GM21786 (cell line): ENCODE results near the gene KRT37.

ENCODE experiments used
- ATAC-seq: cut with Tn5 transposase; IDR thresholded peaks from one replicate; pipeline ENCODE4 v1.9.1; 2021; ENCODE audit not compliant: unreplicated experiment

KRT37 gene

DNA sequence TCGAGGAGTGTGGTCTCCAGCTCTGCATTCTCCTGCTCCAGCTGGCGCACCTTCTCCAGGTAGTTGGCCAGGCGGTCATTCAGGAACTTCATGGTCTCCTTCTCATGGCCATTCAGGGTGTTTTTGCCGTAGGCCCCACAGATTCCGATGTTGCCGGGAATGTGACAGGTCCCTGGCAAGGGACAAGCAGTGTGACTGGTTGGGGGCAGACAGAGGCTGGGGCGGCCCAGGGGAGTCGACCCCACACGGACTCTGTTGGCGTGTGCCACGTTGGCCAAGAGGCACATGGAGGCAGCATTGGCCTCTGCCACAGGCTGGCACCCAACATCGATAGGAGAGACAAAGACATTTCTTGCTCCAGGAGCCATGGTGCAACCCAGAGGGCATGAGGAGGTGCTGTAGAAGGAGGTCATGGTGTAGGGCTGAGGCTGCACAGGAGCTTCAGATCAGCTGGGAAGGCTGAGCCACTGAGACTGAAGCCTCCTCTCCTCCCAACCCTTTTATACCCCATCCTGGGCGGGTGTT, at the start of gene KRT37:
Gene KRT37, minus strand, starts transcription at position 475 of the 525 bp plus-strand sequence. Its CDS starts 62 bp downstream, at position 413.
- no peak for ATAC-seq

GRCh38 chr17:41468346-41468745, 44.0 kb upstream of the KRT37 start:
- no peak for ATAC-seq

DNA sequence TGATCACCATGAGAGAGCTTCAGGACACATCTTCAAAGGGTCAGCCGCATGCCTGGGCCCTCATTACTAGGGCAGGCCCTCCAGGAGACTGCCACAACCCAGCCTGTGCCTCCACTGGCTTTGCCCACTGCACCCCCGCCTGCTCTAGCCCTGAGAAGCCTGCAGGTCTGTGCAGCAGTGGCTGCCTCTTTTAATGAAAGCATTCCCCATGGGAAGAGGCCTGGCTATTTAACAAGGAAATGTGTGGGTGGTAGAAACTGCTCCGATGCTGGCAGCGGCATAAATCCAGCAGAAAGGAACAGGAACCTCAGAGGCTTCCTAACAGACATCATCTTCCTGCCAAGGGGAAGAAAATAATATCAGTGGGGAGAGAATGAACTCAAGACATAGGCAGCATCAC, 43.2 kb upstream of the KRT37 start:
- no peak for ATAC-seq

DNA sequence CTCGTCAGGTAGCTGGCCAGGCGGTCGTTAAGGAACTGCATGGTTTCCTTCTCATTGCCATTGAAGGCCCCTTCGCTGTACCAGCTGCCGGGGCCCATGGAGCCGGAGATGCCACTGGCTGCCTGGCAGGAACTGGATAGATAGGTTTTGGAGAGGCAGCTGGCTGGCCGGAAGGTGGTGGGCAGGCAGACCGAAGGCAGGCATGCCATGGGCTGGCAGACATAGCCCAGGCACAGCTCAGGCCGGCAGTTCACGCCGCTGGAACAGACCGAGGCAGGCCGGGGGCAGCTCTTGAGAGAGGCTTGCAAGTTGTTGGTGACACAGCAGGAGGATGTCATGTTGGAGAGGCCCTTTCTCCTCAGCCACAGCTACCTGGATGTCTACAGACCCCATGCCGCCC, 42.6 kb upstream of the KRT37 start, which contains the start of gene KRT32:
Gene KRT32, minus strand, starts transcription at position 399 of the 400 bp plus-strand sequence. Its CDS starts 61 bp downstream, at position 338.
- ATAC-seq, result no peak

DNA sequence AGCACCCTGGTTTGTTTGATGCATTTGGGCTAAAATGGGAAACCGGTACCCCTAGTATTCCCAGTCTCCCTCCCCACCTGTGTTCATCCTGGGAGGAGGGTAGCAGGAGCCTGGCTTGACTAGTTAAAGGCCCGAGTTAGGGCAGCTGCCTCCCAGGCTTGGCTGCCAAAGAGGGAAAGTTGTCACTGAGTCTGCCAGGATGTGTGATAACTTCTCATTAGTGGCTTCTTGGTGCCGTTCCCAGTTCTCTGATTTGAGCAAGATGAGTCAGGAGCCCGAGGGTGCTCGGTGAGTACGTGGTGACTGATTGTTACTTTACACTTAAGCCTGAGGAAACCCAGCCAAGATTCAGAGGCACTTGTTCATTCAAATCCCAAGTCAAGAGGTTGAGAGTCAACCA, 40.3 kb upstream of the KRT37 start:
- no peak for ATAC-seq

DNA sequence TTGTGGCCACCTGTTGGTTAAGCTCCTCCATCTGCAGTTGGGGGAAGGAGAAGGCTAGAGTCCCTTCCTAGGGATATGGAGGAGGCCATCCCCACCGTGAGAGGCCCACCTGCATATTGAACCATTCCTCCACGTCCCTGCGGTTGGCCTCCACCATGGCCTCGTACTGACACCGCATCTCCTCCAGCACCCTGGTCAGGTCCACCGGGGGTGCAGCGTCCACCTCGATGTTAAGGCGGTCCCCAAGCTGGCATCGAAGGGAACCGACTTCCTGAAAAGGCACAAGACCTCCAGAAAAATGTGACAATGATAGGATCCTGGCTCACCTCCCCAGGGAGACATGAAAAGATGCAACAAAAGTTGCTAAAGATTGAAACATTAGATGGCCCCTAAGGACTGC, 39.8 kb upstream of the KRT37 start:
- no peak for ATAC-seq

GRCh38 chr17:41463746-41464145, 39.4 kb upstream of the KRT37 start:
- no peak for ATAC-seq

DNA sequence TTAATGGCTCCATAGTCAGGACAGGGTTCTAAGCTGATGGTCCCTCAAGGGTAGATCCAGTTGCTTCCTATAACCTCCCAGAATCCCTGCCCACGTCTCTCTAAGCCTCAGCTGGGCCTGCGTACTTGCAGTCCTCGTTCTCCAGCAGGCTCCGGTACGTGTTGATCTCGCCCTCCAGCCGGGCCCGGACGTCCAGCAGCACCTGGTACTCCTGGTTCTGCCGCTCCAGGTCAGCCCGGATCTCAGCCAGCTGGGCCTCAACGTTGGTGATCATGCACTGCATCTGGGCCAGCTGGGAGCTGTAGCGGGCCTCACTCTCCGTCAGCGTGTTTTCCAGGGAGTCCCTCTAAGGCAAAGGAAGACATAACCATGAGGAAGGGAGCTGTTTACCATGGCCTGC, 38.3 kb upstream of the KRT37 start:
- no peak for ATAC-seq

DNA sequence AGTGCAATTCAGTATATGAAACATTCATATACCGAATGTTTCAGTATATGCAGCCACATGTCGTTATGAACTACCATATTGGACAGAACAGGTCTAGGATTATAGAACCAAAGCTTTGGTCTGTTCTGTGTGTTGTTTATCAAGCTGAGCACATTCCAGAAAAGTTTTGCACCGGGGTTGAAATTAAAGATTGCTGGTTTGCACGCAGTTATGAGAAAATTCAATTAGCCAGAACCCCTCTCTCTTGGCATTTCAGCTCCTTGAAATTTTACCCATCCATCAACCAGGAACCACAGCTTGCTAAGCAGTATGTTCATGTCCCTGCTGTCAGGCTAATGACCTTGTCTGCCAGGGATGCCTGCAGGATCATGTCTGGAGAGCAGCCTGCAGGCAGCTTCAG, 33.3 kb upstream of the KRT37 start:
- no peak for ATAC-seq

DNA sequence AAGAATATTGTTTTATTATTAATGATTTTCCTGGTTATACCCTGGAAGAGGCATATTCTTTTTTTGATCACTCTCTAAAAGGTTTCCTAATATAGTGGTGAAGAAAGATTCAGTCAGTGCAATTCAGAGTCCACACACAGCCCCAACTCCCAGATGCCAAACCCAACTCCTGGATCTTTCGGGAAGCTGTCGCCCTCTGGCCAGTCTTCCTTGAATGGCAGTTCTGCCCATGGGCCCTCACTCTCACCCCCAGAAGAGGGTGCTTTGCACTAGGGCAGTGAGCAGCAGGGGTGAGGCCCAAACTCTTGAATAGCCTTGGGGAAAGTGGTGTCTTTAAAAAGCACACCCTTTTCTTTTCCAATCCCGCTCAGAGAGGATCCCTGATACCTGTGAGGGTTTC, 31.8 kb upstream of the KRT37 start:
- ATAC-seq, result no peak

- no peak for ATAC-seq
Measured at GRCh38 chr17:41455236-41455635, 30.9 kb upstream of the KRT37 start.

DNA sequence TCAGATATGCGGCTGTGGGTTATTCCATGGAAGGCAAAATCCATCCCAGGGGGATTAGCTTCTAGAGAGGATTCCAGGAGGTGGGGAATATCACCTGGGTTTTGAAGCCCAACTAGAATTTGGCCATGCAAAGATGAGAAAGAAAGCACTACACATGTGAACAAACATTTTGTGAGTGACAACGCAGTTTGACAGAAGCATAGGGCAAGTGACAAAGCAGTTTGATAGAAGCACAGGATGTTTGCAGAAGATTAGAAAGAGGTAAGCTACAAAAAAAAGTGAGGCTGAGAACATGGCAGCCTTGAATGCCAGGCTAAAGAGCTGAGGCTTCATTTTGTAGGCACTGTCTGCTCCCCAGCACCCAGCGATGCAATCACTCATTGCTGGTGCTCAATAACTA, 28.7 kb upstream of the KRT37 start:
- ATAC-seq, result no peak

DNA sequence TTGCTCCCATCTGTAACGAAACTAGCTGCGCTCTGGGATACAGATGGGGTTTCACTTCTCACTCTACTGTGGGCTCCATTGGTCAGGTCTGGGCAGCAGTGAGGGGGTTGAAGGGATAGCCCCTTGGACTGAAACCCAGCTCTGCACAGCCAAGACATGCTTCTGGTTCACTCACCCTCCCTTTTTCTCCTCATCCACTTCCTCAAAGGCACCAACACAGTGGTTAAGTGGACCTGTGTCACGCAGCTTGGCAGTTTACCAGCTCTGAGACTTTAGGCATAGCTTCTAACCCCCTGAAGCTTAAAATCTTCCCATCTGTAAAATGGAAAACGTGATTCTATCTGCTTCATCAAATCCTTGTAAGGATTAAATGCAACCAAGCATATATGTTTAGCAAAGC, 27.9 kb upstream of the KRT37 start:
- no peak for ATAC-seq

- no peak for ATAC-seq
Measured at GRCh38 chr17:41451154-41451728, 26.9 kb upstream of the KRT37 start.

DNA sequence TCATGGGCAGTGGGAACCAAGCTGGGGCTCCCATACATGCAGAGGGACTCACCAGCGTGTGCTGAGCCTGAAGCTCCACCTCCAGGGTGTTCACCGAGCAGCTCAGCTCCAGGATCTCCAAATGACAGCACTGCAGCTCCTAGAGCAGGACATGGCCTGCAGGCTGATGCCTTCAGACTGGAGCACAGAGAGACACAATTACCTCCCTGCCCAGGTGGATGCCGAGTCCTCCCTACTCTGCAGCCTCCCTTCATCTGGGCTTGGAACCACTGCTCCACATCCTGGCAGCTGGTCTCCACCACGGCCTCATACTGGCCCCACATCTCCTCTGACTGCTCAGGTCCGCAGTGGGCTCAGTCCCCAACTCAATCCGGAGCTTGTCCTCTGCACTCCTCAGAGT, 24.6 kb upstream of the KRT37 start:
- ATAC-seq, result no peak

DNA sequence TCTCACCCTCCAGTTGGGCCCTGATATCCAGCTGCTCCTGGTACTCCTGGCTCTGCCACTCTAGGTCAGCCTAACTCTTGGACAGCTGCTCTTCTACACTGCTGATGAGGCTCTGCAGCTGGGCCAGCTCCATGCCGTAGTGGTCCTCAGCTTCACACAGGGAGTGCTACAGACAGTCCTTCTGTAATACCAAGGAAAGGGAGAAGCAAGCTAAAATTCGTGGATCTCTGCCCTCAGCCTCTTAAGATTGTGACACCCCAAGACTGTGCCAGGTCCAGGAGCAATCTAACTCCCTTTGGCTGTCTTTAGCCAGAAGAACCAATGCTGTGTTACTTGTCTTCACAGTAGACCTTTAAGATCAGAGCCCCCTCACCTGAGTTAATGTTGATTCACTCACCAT, 24.1 kb upstream of the KRT37 start:
- ATAC-seq, result no peak

GRCh38 chr17:41446806-41447205, 22.4 kb upstream of the KRT37 start:
- no peak for ATAC-seq

GRCh38 chr17:41444640-41445039, 20.3 kb upstream of the KRT37 start:
- no peak for ATAC-seq

DNA sequence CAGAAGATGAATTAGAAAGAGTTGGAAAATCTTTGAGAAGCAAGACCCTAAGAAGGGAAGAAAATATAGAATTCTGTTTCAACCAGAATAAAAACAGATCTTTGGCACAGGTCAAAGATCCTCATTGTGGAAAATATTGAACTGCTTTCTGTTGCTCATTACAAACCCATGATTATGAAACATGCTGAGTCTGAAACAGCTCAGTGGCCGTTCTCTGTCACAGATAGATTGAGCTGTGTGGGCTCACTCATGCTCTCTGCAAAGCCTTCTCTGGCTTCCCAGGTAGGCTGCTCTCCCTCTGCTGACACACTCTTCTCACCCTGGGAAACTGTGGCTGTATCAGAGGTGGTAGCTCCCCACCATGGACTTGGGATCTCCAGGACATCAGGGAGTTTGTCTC, 19.8 kb upstream of the KRT37 start:
- no peak for ATAC-seq

DNA sequence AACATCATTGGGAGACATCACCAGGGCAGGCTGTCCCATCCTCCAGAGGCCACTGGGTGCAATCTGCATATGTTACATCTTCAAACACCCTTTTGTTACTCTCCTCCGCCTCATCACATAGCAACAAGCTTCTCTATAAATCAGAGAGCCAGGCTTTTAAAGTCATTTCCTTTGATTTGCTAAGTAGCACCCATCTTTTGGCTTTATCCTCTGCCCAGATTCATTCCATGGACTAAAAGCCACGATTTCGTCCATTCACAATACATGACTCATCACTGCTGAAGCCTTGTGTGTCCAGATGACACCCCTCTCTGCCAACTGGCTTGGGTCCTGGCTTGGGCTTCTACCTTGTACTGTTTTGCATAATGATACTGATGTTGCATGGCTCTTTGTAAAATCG, 18.4 kb upstream of the KRT37 start:
- ATAC-seq, result no peak

GRCh38 chr17:41440531-41441033, 16.2 kb upstream of the KRT37 start, which contains the start of gene KRT38:
KRT38 (minus strand) TSS chr17:41440983; CDS start chr17:41440921, 62 bp downstream.
- no peak for ATAC-seq

DNA sequence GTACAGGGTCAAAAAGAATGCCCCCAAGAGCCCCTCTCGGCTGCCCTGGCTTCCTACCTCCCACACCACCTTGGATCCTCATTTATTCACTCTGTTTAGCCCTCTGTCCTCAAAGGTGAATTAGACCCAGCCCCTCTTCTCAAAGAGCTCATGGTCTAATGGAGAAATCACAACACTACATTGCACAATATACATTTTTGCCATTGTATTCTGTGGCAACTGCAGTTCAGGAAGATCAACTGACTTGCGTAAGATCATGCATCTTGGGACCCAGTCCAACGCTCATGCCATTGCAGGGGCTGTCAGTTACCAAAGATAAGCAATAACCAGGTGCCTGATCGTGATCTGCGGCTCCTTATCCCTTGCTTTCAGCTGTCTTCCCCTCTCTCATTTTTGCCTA, 15.0 kb upstream of the KRT37 start:
- no peak for ATAC-seq

DNA sequence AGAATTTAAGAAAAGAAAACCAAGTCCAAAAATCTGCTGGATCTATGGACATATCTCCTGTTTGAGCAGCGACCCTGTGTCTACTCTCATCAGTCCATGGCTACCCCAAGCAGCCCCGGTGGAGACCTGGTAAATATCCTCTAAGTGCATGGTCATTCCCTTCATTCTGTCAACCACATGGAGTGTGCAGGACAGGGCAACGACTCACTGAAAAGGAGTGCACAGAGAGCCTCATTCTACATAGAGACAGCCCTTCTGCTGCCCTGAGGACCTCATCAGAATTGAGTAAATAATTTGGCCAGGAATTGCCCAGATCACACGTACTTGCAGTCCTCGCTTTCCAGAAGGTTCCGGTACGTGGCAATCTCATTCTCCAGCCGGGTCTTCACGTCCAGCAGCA, 13.4 kb upstream of the KRT37 start:
- no peak for ATAC-seq
